ENCODE measurements around the gene GMEB2.
"Not testable (repeated sequence)": the region's sequence is repeated elsewhere in the genome, so short reads cannot be mapped to it uniquely, and the experiment has no call there.

GMEB2 gene, protein sequence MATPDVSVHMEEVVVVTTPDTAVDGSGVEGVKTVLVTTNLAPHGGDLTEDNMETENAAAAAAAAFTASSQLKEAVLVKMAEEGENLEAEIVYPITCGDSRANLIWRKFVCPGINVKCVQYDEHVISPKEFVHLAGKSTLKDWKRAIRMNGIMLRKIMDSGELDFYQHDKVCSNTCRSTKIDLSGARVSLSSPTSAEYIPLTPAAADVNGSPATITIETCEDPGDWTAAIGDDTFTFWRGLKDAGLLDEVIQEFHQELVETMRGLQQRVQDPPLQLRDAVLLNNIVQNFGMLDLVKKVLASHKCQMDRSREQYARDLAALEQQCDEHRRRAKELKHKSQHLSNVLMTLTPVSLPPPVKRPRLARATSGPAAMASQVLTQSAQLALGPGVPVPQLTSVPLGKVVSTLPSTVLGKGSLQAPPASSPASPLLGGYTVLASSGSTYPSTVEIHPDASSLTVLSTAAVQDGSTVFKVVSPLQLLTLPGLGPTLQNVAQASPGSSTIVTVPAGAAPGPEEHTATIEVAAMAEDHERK

DNA sequence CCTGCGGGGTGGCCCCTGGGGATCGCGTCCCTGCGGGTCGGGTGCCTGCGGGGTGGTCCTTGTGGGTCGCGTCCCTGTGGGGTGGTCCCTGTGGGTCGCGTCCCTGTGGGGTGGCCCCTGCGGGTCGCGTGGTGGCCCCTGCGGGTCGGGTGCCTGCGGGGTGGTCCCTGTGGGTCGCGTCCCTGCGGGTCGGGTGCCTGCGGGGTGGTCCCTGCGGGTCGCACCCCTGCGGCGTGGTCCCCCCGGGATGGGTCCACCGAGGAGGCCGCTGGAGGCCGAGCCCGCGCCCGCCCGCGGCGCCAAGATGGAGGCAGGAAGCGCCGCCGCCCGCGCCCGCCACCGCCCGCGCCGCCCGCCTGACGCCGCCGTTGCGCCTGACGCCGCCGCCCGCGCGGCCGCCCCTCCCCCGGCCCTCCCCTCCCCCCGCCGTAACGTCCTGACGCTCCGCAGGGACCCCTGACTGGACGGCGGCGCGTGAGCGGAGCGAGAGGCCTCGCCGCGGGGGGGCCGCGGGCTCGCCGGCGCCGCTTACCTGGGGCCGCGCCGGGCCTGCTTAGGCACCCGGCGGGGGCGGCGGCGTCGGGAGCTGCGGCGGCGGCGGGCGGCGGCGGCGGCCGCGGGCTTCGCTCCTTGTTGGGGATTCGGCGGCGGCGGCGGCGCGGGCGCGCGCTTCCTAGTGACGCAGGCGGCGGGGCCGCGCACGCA is at the start of gene GMEB2:
Gene GMEB2, minus strand, starts transcription at position 678 of the 705 bp plus-strand sequence. CDS start 7,704 bp downstream, outside the sequence.
- peak; percentile 93 for DNase-seq (ENCODE audit: low spot score)
- in situ Hi-C loops (cut with MboI; ENCODE audit: low pct_unique_long_range_greater_than_20kb, low sequenced_read_pairs, unreplicated experiment), result no loop called here
- TF ChIP-seq, protein P1, sequence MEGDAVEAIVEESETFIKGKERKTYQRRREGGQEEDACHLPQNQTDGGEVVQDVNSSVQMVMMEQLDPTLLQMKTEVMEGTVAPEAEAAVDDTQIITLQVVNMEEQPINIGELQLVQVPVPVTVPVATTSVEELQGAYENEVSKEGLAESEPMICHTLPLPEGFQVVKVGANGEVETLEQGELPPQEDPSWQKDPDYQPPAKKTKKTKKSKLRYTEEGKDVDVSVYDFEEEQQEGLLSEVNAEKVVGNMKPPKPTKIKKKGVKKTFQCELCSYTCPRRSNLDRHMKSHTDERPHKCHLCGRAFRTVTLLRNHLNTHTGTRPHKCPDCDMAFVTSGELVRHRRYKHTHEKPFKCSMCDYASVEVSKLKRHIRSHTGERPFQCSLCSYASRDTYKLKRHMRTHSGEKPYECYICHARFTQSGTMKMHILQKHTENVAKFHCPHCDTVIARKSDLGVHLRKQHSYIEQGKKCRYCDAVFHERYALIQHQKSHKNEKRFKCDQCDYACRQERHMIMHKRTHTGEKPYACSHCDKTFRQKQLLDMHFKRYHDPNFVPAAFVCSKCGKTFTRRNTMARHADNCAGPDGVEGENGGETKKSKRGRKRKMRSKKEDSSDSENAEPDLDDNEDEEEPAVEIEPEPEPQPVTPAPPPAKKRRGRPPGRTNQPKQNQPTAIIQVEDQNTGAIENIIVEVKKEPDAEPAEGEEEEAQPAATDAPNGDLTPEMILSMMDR (IDR thresholded peaks at IDR 0.05; ENCODE audit: extremely low read depth, insufficient read depth, missing control alignments), result no peak

DNA sequence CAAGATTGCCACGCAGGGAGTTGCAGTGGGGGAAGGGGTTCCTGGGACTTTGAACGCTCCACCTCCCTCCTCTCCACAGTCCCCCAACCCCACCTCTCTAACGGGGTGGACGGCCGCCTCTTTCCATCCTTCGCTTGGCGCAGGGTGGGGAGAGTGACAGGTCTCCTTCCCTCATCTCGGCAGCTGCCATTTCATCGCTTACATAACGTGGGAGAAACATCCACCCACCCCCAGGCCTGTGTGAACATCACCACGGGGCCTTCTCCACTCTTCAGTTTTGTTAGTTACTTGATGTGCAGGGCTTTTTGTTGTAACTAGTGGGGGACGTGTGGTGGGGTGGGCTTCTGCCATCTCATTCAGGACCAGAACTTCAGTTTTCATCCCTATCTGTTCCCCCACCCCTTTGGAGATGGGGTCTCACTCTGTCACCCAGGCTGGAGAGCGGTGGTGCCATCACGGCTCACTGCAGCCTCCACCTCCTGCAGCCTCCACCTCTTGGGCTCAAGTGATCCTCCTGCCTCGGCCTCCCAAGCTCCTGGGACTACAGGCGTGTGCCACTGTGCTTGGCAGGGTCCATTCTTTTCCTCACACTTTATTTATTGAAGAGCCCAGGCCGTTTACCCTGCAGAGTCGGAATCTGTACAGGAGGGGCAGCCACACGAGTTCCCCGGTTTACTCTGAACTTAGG is 48.9 kb upstream of the GMEB2 start:
- in situ Hi-C loops (cut with MboI; ENCODE audit: low pct_unique_long_range_greater_than_20kb, low sequenced_read_pairs, unreplicated experiment), result no loop called here
- TF ChIP-seq, protein P1 (IDR thresholded peaks at IDR 0.05; ENCODE audit: extremely low read depth, insufficient read depth, missing control alignments), result no peak
- no peak for DNase-seq (ENCODE audit: low spot score)

DNA sequence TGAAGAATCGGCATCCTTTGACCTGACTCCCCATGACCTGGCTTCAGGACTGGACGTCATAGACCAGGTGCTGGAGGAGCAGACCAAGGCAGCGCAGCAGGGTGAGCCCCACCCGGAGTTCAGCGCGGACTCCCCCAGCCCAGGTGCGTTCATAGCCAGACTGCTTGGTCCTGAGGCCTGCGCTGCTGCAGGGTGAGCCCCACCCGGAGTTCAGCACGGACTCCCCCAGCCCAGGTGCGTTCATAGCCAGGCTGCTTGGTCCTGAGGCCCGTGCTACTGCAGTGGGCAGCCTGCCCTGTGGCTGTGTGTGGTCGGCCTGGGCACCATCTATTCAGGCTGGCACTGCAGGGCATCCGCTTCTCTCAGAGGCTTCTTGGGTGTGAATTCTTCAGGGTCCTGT is 47.0 kb upstream of the GMEB2 start:
- in situ Hi-C loops (cut with MboI; ENCODE audit: low pct_unique_long_range_greater_than_20kb, low sequenced_read_pairs, unreplicated experiment), result no loop called here
- DNase-seq (ENCODE audit: low spot score), result no peak
- TF ChIP-seq, protein P1 (IDR thresholded peaks at IDR 0.05; ENCODE audit: extremely low read depth, insufficient read depth, missing control alignments), result no peak

DNA sequence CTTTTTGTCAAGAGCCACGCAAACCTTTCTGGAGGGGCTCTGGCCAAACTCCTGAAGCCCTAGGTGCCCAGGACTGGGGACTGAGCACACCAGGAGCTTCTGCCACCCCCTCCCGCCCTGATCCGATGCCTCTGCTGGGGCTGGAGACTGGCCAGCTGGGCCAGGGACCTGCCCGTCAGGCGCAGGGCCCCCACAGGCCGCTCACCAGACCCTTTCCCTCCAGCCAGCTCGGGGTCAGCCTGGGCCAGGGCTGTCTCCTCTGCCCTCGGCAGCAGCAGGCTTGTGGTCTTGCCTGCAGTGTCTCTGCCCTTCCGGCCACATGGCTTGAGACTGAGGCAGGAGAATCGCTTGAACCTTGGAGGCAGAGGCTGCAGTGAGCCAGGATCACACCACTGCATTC is 45.8 kb upstream of the GMEB2 start:
- in situ Hi-C loops (cut with MboI; ENCODE audit: low pct_unique_long_range_greater_than_20kb, low sequenced_read_pairs, unreplicated experiment), result no loop called here
- DNase-seq (ENCODE audit: low spot score), result no peak
- TF ChIP-seq, protein P1 (IDR thresholded peaks at IDR 0.05; ENCODE audit: extremely low read depth, insufficient read depth, missing control alignments), result no peak

DNA sequence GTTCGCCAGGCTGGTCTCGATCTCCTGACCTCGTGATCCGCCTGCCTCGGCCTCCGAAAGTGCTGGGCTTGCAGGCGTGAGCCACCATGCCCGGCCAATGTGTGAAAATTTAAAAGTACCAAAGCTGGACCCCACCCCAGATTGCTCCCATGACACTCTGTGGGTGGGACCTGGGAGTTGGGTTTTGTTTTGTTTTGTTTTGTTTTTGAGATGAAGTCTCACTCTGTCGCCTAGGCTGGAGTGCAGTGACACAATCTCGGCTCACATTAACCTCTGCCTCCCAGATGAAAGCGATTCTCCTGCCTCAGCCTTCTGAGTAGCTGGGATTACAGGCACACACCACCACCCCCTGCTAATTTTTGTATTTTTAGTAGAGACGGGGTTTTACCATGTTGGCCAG is 44.8 kb upstream of the GMEB2 start:
- DNase-seq (ENCODE audit: low spot score); in situ Hi-C loops (cut with MboI; ENCODE audit: low pct_unique_long_range_greater_than_20kb, low sequenced_read_pairs, unreplicated experiment): not testable (repeated sequence)

DNA sequence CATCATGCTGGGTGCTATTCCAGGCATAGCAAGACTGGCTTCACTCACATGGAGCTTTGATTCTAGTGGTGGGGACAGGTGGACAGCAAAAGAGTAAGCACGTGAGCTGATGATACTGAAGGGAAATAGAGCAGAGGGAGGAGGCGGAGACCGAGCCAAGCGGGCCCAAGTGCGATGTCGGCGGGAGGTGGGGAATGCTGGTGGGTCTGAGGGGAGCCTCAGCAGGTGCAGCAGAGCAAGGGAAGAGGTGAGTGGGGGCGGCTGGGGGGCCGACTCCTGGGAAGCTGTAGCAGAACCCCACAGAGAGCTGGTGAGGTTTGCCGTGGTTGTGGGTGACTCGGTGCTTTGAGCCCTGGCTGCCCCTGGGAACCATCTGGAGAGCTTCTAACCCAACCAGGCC is 41.5 kb upstream of the GMEB2 start:
- TF ChIP-seq, protein P1 (IDR thresholded peaks at IDR 0.05; ENCODE audit: extremely low read depth, insufficient read depth, missing control alignments), result no peak
- in situ Hi-C loops (cut with MboI; ENCODE audit: low pct_unique_long_range_greater_than_20kb, low sequenced_read_pairs, unreplicated experiment), result no loop called here
- no peak for DNase-seq (ENCODE audit: low spot score)

All from GM13977 (cell line).